IMR-90 (cell line): Measurements from ENCODE around the gene TUBGCP2. TPM values are rescaled to one million over a fixed set of nuclear protein-coding genes. Genes with fewer than 3 reads are reported as not detected.

ENCODE experiments used
- ATAC-seq: fragments of 200-7000 bp; cut with Tn5 transposase; 2 replicates; pipeline ENCODE4 v1.9.1; 2020; ENCODE audit warnings: low read depth, mild to moderate bottlenecking, moderate library complexity
- BruUV-seq: library from RNA; stranded (reverse); fragments of 400-500 nt; replicated peaks from 2 replicates; lab custom pipeline; 2021; lab: Mats Ljungman, UMichigan
- CTCF ChIA-PET: fragments of 300-600 bp; formaldehyde crosslinking; extraction: SDS; loops from one replicate; lab custom pipeline; 2021; ENCODE audit warnings: antibody characterized with exemption; lab: Yijun Ruan, JAX
- POLR2A ChIA-PET: fragments of 300-600 bp; sonication (Branson Sonifier 250); formaldehyde crosslinking; loops from one replicate; lab custom pipeline; 2022; ENCODE audit warnings: antibody characterized with exemption; ENCODE audit not compliant: unreplicated experiment; lab: Charles Lee
- DNase-seq: peaks from one replicate; pipeline ENCODE4 v3.0.0; 2013
- H2AFZ ChIP-seq: replicated peaks from 2 replicates; pipeline ENCODE3; 2013; ENCODE audit warnings: low read length, mild to moderate bottlenecking; ENCODE audit not compliant: poor library complexity
- H2AK5ac ChIP-seq: 2 replicates; pipeline ENCODE4 v1.6.1; 2013; ENCODE audit warnings: low read depth, low read length, inconsistent platforms
- H2AK9ac ChIP-seq: replicated peaks from 2 replicates; pipeline ENCODE3; 2013; ENCODE audit warnings: mild to moderate bottlenecking, low read depth, low read length, moderate library complexity; ENCODE audit not compliant: poor library complexity
- H2BK120ac ChIP-seq: 2 replicates; pipeline ENCODE4 v1.6.1; 2013; ENCODE audit warnings: low read depth, low read length, inconsistent platforms
- H2BK15ac ChIP-seq: 3 replicates; pipeline ENCODE4 v1.6.1; 2013; ENCODE audit warnings: low read depth, low read length, inconsistent platforms
- H2BK20ac ChIP-seq: 2 replicates; pipeline ENCODE4 v1.6.1; 2013; ENCODE audit warnings: low read depth, mild to moderate bottlenecking, inconsistent platforms, low read length, moderate library complexity
- H2BK5ac ChIP-seq: 2 replicates; pipeline ENCODE4 v1.6.1; 2013; ENCODE audit warnings: mild to moderate bottlenecking, low read depth, low read length, inconsistent platforms; ENCODE audit not compliant: poor library complexity, severe bottlenecking
- H3K14ac ChIP-seq: replicated peaks from 2 replicates; pipeline ENCODE4 v1.6.1; 2013; ENCODE audit warnings: low read depth, low read length, inconsistent platforms
- H3K18ac ChIP-seq: 2 replicates; pipeline ENCODE4 v1.6.1; 2013; ENCODE audit warnings: low read depth, low read length, control low read depth
- H3K23ac ChIP-seq: 2 replicates; pipeline ENCODE4 v1.6.1; 2013; ENCODE audit warnings: low read depth, low read length, inconsistent platforms
- H3K27ac ChIP-seq: 2 replicates; pipeline ENCODE4 v1.5.1; 2013; ENCODE audit warnings: mild to moderate bottlenecking, control low read depth, low read length; ENCODE audit not compliant: insufficient read depth
- H3K27me3 ChIP-seq: 2 replicates; pipeline ENCODE4 v1.6.1; 2013; ENCODE audit warnings: low read length; ENCODE audit not compliant: control insufficient read depth, insufficient read depth
- H3K36me3 ChIP-seq: 2 replicates; pipeline ENCODE4 v1.6.1; 2013; ENCODE audit warnings: low read length, mixed read lengths; ENCODE audit not compliant: control insufficient read depth, insufficient read depth
- H3K4ac ChIP-seq: 2 replicates; pipeline ENCODE4 v1.6.1; 2013; ENCODE audit warnings: low read depth, low read length, inconsistent platforms
- H3K4me1 ChIP-seq: 2 replicates; pipeline ENCODE4 v1.6.1; 2013; ENCODE audit warnings: low read length, mixed read lengths; ENCODE audit not compliant: control insufficient read depth, insufficient read depth
- H3K4me2 ChIP-seq: 2 replicates; pipeline ENCODE4 v1.6.1; 2013; ENCODE audit warnings: low read depth, mild to moderate bottlenecking, control low read depth, low read length, moderate library complexity
- H3K4me3 ChIP-seq: 2 replicates; pipeline ENCODE4 v1.5.1; 2013; ENCODE audit warnings: low read depth, mild to moderate bottlenecking, control low read depth, low read length, moderate library complexity; ENCODE audit not compliant: insufficient read depth
- H3K56ac ChIP-seq: 2 replicates; pipeline ENCODE4 v1.6.1; 2013; ENCODE audit warnings: low read length, inconsistent platforms; ENCODE audit not compliant: insufficient read depth; ENCODE audit errors: extremely low read depth
- H3K79me1 ChIP-seq, 2 experiments: 2 replicates each; pipeline ENCODE4 v1.6.1; 2013; ENCODE audit warnings: low read length in 2 of 2, inconsistent platforms in 1 of 2, low read depth in 1 of 2
- H3K9ac ChIP-seq: 2 replicates; pipeline ENCODE4 v1.6.1; 2013; ENCODE audit warnings: low read depth, low read length, control low read depth
- H3K9me1 ChIP-seq: 2 replicates; pipeline ENCODE4 v1.6.1; 2013; ENCODE audit warnings: low read length, inconsistent platforms; ENCODE audit not compliant: insufficient read depth
- H3K9me3 ChIP-seq: 2 replicates; pipeline ENCODE4 v1.6.1; 2013; ENCODE audit warnings: low read length; ENCODE audit not compliant: control insufficient read depth, insufficient read depth
- H4K20me1 ChIP-seq: 2 replicates; pipeline ENCODE4 v1.6.1; 2013; ENCODE audit warnings: low read length, inconsistent platforms; ENCODE audit not compliant: insufficient read depth
- H4K5ac ChIP-seq: 2 replicates; pipeline ENCODE4 v1.6.1; 2013; ENCODE audit warnings: mild to moderate bottlenecking, low read depth, low read length, control low read depth
- H4K8ac ChIP-seq, 2 experiments: 2 replicates each; pipeline ENCODE4 v1.6.1; 2013; ENCODE audit warnings: low read depth in 2 of 2, low read length in 2 of 2, control low read depth in 1 of 2, inconsistent platforms in 1 of 2
- H4K91ac ChIP-seq: 2 replicates; pipeline ENCODE4 v1.6.1; 2013; ENCODE audit warnings: low read depth, low read length, inconsistent platforms; ENCODE audit not compliant: insufficient read depth
- BHLHE40 ChIP-seq: fragments of 150-350 bp; IDR thresholded peaks from 2 replicates; pipeline ENCODE4 v1.6.1; 2016; ENCODE audit warnings: mild to moderate bottlenecking, low read depth, low read length
- CEBPB ChIP-seq: IDR thresholded peaks from 2 replicates; pipeline ENCODE4 v1.6.1; 2012; ENCODE audit warnings: low read depth, low read length, improper control_type of control experiment
- CHD1 ChIP-seq: IDR thresholded peaks from 2 replicates; pipeline ENCODE4 v1.6.1; 2012; ENCODE audit warnings: low read depth, low read length, improper control_type of control experiment
- CTCF ChIP-seq: conservative IDR thresholded peaks from 2 replicates; pipeline ENCODE4 v1.5.1; 2012; ENCODE audit warnings: mild to moderate bottlenecking, low read depth, low read length, improper control_type of control experiment
- MAFK ChIP-seq: IDR thresholded peaks from 2 replicates; pipeline ENCODE4 v1.6.1; 2012; ENCODE audit warnings: low read depth, low read length, improper control_type of control experiment
- MAZ ChIP-seq: IDR thresholded peaks from 2 replicates; pipeline ENCODE4 v1.6.1; 2012; ENCODE audit warnings: low read depth, mild to moderate bottlenecking, low read length, improper control_type of control experiment, moderate library complexity, borderline replicate concordance
- MXI1 ChIP-seq: IDR thresholded peaks from 2 replicates; pipeline ENCODE4 v1.6.1; 2012; ENCODE audit warnings: low read depth, mild to moderate bottlenecking, low read length, moderate library complexity, borderline replicate concordance
- NFE2L2 ChIP-seq: fragments of 150-350 bp; IDR thresholded peaks from 2 replicates; pipeline ENCODE4 v1.6.1; 2016; ENCODE audit warnings: low read depth, mild to moderate bottlenecking, low read length
- POLR2A ChIP-seq: IDR thresholded peaks from 2 replicates; pipeline ENCODE4 v1.6.1; 2012; ENCODE audit warnings: mild to moderate bottlenecking, low read depth, low read length
- RAD21 ChIP-seq: IDR thresholded peaks from 2 replicates; pipeline ENCODE4 v1.6.1; 2012; ENCODE audit warnings: low read length, improper control_type of control experiment
- RCOR1 ChIP-seq: IDR thresholded peaks from 2 replicates; pipeline ENCODE4 v1.6.1; 2012; ENCODE audit warnings: mild to moderate bottlenecking, low read length, improper control_type of control experiment; ENCODE audit not compliant: insufficient replicate concordance
- RFX5 ChIP-seq: IDR thresholded peaks from 2 replicates; pipeline ENCODE4 v1.8.0; 2012; ENCODE audit warnings: low read depth, mild to moderate bottlenecking, low read length, moderate library complexity
- SMC3 ChIP-seq: fragments of 150-350 bp; IDR thresholded peaks from 2 replicates; pipeline ENCODE4 v1.6.1; 2016; ENCODE audit warnings: low read depth, mild to moderate bottlenecking, antibody characterized with exemption, low read length, moderate library complexity
- USF2 ChIP-seq: fragments of 150-350 bp; IDR thresholded peaks from 2 replicates; pipeline ENCODE4 v1.6.1; 2017; ENCODE audit warnings: mild to moderate bottlenecking, antibody characterized with exemption, low read length, low read depth
- WGBS, 2 experiments: methylation state at CpG; one replicate each; pipeline versions ENCODE4 v1.1.5 to v1.1.7; 2013; ENCODE audit warnings: missing lambda C conversion rate in 2 of 2; ENCODE audit not compliant: insufficient read length in 1 of 2; ENCODE audit errors: extremely low coverage in 2 of 2; 5-methylcytosine and 5-hydroxymethylcytosine counted together
- dilution Hi-C: fragments of 300-500 bp; cut with HindIII; formaldehyde crosslinking; loops from one replicate; pipeline ENCODE4 v1.14.3; 2018; ENCODE audit warnings: low sequenced_read_pairs; ENCODE audit not compliant: unreplicated experiment
- in situ Hi-C: fragments of 300-500 bp; cut with MboI; formaldehyde crosslinking; loops from 3 replicates; pipeline ENCODE4 v1.14.3; 2019; ENCODE audit warnings: low sequenced_read_pairs, inconsistent platforms, mixed read lengths
- intact Hi-C: fragments of 100-400 bp; cut with micrococcal nuclease; formaldehyde crosslinking; loops from 2 replicates; pipeline ENCODE4 v1.10.0; 2022
- polyA plus RNA-seq, 3 experiments: library from polyadenylated mRNA; depleted of rRNA; stranded (reverse); fragments of >200 nt; gene quantifications; 2 replicates each; pipeline ENCODE4 v1.2.3, GENCODE V29; 2012; ENCODE audit warnings: low replicate concordance in 1 of 3
- total RNA-seq: library from RNA; depleted of rRNA; stranded (reverse); fragments of >200 nt; gene quantifications from 2 replicates; pipeline ENCODE4 v1.2.3, GENCODE V29; 2012

TUBGCP2 gene
- total and polyA plus RNA-seq, 2 of the 4 experiments (the other 2 are of a cell fraction): 48.1 to 72.6 TPM

- peaks cover 72% of the 10 kb centered on the region for H3K27me3 ChIP-seq
- 0% methylated on average over 2 of the region's 15 CpGs; no CpG with 5 or more reads in 1 of the 2 experiments for WGBS, 2 experiments
- ATAC-seq (no peak), DNase-seq (no peak)
- no peak overlapping the region for H4K91ac ChIP-seq
- H2BK20ac ChIP-seq: no peak overlapping the region
- H3K4me3 ChIP-seq: no peak overlapping the region
- no peak overlapping the region for H3K56ac ChIP-seq
- dilution Hi-C loops: no loop called here
- H2BK120ac ChIP-seq: no peak overlapping the region
- TF ChIP-seq USF2: no peak
- no peak for TF ChIP-seq POLR2A
- no peak for TF ChIP-seq SMC3
- TF ChIP-seq CHD1: no peak
- no peak for TF ChIP-seq MXI1
- TF ChIP-seq MAFK: no peak
- no peak for TF ChIP-seq RCOR1
- no peak for TF ChIP-seq MAZ
- no peak for TF ChIP-seq BHLHE40
- TF ChIP-seq NFE2L2: no peak
- TF ChIP-seq RAD21: no peak
- no peak for TF ChIP-seq RFX5
- no peak for TF ChIP-seq CEBPB
- no peak for TF ChIP-seq CTCF
- no peaks in the 10 kb centered on the region; the same call in 1 of the 2 replicates for H4K20me1 ChIP-seq
- no peak overlapping the region for H4K8ac ChIP-seq
- no peak overlapping the region for H2AK5ac ChIP-seq
- POLR2A ChIA-PET: interaction anchor here (0.7 kb wide), 1 partner anchor 20 kb away, joined by 3 read pairs; no protein-coding TSS in a partner anchor
- peaks cover 2% of the 10 kb centered on the region; the same call in 1 of the 2 replicates for H3K9me3 ChIP-seq
- no peak overlapping the region for H2AK9ac ChIP-seq
- H4K5ac ChIP-seq: no peak overlapping the region
- H3K36me3 ChIP-seq: no peaks in the 10 kb centered on the region
- no peak overlapping the region for H2BK5ac ChIP-seq
- H3K27ac ChIP-seq: no peak overlapping the region
- no peak overlapping the region for H2BK15ac ChIP-seq
- BruUV-seq: no TSS peak
- H3K9me1 ChIP-seq: peaks cover 4% of the 10 kb centered on the region
- no peak overlapping the region for H3K14ac ChIP-seq
- intact Hi-C loops: no loop called here
- no peak overlapping the region for H3K4me2 ChIP-seq
- H3K79me1 ChIP-seq: no peaks in the 10 kb centered on the region
- no peak overlapping the region for H3K23ac ChIP-seq
- peak overlapping the region; percentile 21 for H2AFZ ChIP-seq
- no peak overlapping the region for H3K9ac ChIP-seq
- H3K4ac ChIP-seq: no peak overlapping the region
- CTCF ChIA-PET: no interaction called here
- in situ Hi-C loops: no loop called here
- no peak overlapping the region for H3K18ac ChIP-seq
- peaks cover 5% of the 10 kb centered on the region; the same call in 1 of the 2 replicates for H3K4me1 ChIP-seq
These were observed 70.2 kb downstream of the TUBGCP2 start for GRCh38 chr10:133238466-133238804.
